Measurements from ENCODE around the gene NRIP1. TPM values are rescaled to one million over a fixed set of nuclear protein-coding genes. Genes with fewer than 3 reads are reported as not detected.

Gene NRIP1
- polyA plus RNA-seq, 1 donor (not counting 4 experiments of a cell fraction or from before 2014, with no cell fraction given), result 25.5 TPM

DNA sequence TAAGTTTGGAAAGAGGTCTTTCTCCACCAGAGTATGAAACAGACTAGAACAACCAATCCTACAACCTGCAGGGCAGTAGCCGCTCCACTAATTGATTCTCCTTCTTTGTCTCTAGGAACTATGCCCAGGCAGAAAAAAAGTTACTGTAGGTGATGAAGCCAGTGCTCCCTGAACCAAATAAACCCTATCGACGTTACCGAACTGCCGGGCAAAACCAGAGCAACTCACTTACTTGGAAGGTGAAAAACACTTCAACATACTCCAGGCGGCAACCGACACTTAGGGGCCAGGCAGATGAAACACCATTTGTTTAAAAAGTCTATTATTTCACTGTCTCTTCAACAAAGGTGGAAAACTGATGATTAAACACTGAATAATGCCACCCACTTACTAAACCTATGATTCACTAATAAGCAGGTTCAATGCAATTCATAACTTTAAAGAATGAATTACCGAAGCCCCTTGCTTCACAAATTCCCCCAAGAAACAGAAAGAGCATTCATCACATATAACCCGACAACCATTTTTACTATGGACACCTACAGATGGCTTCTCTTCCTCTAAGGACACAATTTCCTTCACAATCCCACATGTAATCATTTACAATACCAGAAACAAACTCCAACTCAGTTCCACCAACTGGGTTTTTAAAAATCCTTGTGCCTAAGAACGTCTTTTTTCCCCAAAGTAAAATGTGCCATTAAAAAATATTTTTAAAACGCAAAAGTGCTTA lies 1.6 kb downstream of the NRIP1 start:
- FAIRE-seq (peak; percentile 5), DNase-seq (ENCODE audit: low read depth, low spot score) (peak; percentile 21)
- peak overlapping the region; percentile 92 for H3K9ac ChIP-seq (ENCODE audit: control insufficient read depth, extremely low read depth, insufficient read depth, low read length)
- peak overlapping the region; percentile 96 for H3K27ac ChIP-seq (ENCODE audit: control insufficient read depth, insufficient read depth, low read length)
- TF ChIP-seq, protein P1, sequence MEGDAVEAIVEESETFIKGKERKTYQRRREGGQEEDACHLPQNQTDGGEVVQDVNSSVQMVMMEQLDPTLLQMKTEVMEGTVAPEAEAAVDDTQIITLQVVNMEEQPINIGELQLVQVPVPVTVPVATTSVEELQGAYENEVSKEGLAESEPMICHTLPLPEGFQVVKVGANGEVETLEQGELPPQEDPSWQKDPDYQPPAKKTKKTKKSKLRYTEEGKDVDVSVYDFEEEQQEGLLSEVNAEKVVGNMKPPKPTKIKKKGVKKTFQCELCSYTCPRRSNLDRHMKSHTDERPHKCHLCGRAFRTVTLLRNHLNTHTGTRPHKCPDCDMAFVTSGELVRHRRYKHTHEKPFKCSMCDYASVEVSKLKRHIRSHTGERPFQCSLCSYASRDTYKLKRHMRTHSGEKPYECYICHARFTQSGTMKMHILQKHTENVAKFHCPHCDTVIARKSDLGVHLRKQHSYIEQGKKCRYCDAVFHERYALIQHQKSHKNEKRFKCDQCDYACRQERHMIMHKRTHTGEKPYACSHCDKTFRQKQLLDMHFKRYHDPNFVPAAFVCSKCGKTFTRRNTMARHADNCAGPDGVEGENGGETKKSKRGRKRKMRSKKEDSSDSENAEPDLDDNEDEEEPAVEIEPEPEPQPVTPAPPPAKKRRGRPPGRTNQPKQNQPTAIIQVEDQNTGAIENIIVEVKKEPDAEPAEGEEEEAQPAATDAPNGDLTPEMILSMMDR (optimal IDR thresholded peaks at IDR 0.05 in 1 of 3, IDR thresholded peaks at IDR 0.05 in 1 of 3, conservative IDR thresholded peaks at IDR 0.05 in 1 of 3; ENCODE audit: extremely low read depth in 1 of 3, insufficient read depth in 2 of 3, low read length in 3 of 3), result peak in 2 of 3 experiments; percentile 8 to 9
- TF ChIP-seq EZH2 (IDR thresholded peaks at IDR 0.05; ENCODE audit: low read length), result no peak
- peaks cover 5% of the 10 kb centered on the region for H4K20me1 ChIP-seq (ENCODE audit: control insufficient read depth, extremely low read depth, insufficient read depth, low read length)
- peaks cover 64% of the 10 kb centered on the region for H3K79me2 ChIP-seq (ENCODE audit: control insufficient read depth, insufficient read depth, low read length)
- peaks cover 3% of the 10 kb centered on the region for H3K9me1 ChIP-seq (ENCODE audit: control insufficient read depth, extremely low read depth, insufficient read depth, low read length)
- dilution Hi-C loops (cut with MboI; ENCODE audit: extremely low pct_ligation_motif_present, low sequenced_read_pairs), result no loop called here
- H3K27me3 ChIP-seq (ENCODE audit: control insufficient read depth, extremely low read depth, insufficient read depth, low read length), result no peaks in the 10 kb centered on the region
- no peaks in the 10 kb centered on the region for H3K9me3 ChIP-seq (ENCODE audit: control insufficient read depth, low read depth, low read length)
- no peak overlapping the region for H2AFZ ChIP-seq (ENCODE audit: control insufficient read depth, low read length)
- peak overlapping the region; percentile 83 for H3K4me2 ChIP-seq (ENCODE audit: control insufficient read depth, extremely low read depth, insufficient read depth, low read depth, low read length)
- peak overlapping the region; percentile 85 to 99 (median 93) for H3K4me3 ChIP-seq (ENCODE audit: control insufficient read depth in 2 of 3, extremely low read depth in 1 of 3, insufficient read depth in 2 of 3, low read depth in 1 of 3, low read length in 3 of 3)
- peaks cover 23% of the 10 kb centered on the region for H3K4me1 ChIP-seq (ENCODE audit: control insufficient read depth, extremely low read depth, insufficient read depth, low read length)
- no peaks in the 10 kb centered on the region for H3K36me3 ChIP-seq (ENCODE audit: control insufficient read depth in 2 of 2, extremely low read depth in 1 of 2, insufficient read depth in 2 of 2, low read length in 2 of 2)

DNA sequence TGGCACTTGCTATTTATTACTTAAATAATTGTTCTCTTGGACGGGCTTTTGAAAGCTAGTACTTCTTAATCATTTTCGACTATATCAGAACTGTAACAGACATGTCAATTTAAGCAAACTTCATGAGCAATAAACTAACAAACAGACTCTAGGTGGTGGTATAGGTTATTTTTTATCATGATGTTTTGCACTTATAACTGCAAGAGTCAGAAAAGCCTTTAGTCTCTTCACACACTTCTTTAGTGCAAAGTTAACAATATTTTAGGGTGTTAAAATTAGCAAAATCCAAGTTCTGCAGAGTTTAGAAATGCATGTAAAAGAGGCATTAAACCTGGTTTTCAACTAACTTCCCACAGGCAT lies 2.2 kb downstream of the NRIP1 start:
- dilution Hi-C loops (cut with MboI; ENCODE audit: extremely low pct_ligation_motif_present, low sequenced_read_pairs), result no loop called here
- Histone ChIP-seq H3K4me2 (ENCODE audit: control insufficient read depth, extremely low read depth, insufficient read depth, low read depth, low read length) (peak overlapping the region; percentile 83), H3K9ac (ENCODE audit: control insufficient read depth, extremely low read depth, insufficient read depth, low read length) (peak overlapping the region; percentile 92), H3K36me3 (ENCODE audit: control insufficient read depth in 2 of 2, extremely low read depth in 1 of 2, insufficient read depth in 2 of 2, low read length in 2 of 2) (no peaks in the 10 kb centered on the region), H3K4me1 (ENCODE audit: control insufficient read depth, extremely low read depth, insufficient read depth, low read length) (peaks cover 23% of the 10 kb centered on the region), H2AFZ (ENCODE audit: control insufficient read depth, low read length) (no peak overlapping the region), H3K4me3 (ENCODE audit: control insufficient read depth in 2 of 3, extremely low read depth in 1 of 3, insufficient read depth in 2 of 3, low read depth in 1 of 3, low read length in 3 of 3) (peak overlapping the region; percentile 85 to 99 (median 93)), H3K9me3 (ENCODE audit: control insufficient read depth, low read depth, low read length) (no peaks in the 10 kb centered on the region), H4K20me1 (ENCODE audit: control insufficient read depth, extremely low read depth, insufficient read depth, low read length) (peaks cover 5% of the 10 kb centered on the region), H3K27me3 (ENCODE audit: control insufficient read depth, extremely low read depth, insufficient read depth, low read length) (no peaks in the 10 kb centered on the region), H3K27ac (ENCODE audit: control insufficient read depth, insufficient read depth, low read length) (peak overlapping the region; percentile 96), H3K9me1 (ENCODE audit: control insufficient read depth, extremely low read depth, insufficient read depth, low read length) (peaks cover 3% of the 10 kb centered on the region), H3K79me2 (ENCODE audit: control insufficient read depth, insufficient read depth, low read length) (peaks cover 71% of the 10 kb centered on the region)
- FAIRE-seq (peak; percentile 39), DNase-seq (ENCODE audit: low read depth, low spot score) (no peak)
- no peak for TF ChIP-seq EZH2 (IDR thresholded peaks at IDR 0.05; ENCODE audit: low read length)
- TF ChIP-seq, protein P1 (optimal IDR thresholded peaks at IDR 0.05 in 1 of 3, IDR thresholded peaks at IDR 0.05 in 1 of 3, conservative IDR thresholded peaks at IDR 0.05 in 1 of 3; ENCODE audit: extremely low read depth in 1 of 3, insufficient read depth in 2 of 3, low read length in 3 of 3), result peak in 2 of 3 experiments; percentile 6 to 7
